WTC11 (cell line): ENCODE results near the gene SLC29A4.
"Not testable (repeated sequence)": the region's sequence is repeated elsewhere in the genome, so short reads cannot be mapped to it uniquely, and the experiment has no call there.

Experiments used
- MXD4 ChIP-seq: fragments of 250-450 bp; sonication (Bioruptor Pico); IDR thresholded peaks from 2 replicates; pipeline ENCODE4 v1.8.0; 2021; ENCODE audit warnings: mild to moderate bottlenecking, moderate library complexity, borderline replicate concordance
- NFATC4 ChIP-seq: fragments of 250-450 bp; sonication (Bioruptor Pico); IDR thresholded peaks from 2 replicates; pipeline ENCODE4 v1.9.0; 2021; ENCODE audit warnings: mild to moderate bottlenecking
- NFE2L1 ChIP-seq: sonication (generic); formaldehyde crosslinking; IDR thresholded peaks from 2 replicates; pipeline ENCODE4 v1.8.1; 2023; ENCODE audit warnings: missing genetic modification reagents
- TF ChIP-seq, protein P1 (sequence below): fragments of 200-600 bp; IDR thresholded peaks from 2 replicates; pipeline ENCODE4 v1.8.0; 2022; ENCODE audit warnings: antibody characterized with exemption
- TF ChIP-seq, protein P2 (sequence below): sonication (generic); formaldehyde crosslinking; IDR thresholded peaks from 2 replicates; pipeline ENCODE4 v1.8.1; 2023; ENCODE audit warnings: mild to moderate bottlenecking, missing genetic modification reagents

DNA sequence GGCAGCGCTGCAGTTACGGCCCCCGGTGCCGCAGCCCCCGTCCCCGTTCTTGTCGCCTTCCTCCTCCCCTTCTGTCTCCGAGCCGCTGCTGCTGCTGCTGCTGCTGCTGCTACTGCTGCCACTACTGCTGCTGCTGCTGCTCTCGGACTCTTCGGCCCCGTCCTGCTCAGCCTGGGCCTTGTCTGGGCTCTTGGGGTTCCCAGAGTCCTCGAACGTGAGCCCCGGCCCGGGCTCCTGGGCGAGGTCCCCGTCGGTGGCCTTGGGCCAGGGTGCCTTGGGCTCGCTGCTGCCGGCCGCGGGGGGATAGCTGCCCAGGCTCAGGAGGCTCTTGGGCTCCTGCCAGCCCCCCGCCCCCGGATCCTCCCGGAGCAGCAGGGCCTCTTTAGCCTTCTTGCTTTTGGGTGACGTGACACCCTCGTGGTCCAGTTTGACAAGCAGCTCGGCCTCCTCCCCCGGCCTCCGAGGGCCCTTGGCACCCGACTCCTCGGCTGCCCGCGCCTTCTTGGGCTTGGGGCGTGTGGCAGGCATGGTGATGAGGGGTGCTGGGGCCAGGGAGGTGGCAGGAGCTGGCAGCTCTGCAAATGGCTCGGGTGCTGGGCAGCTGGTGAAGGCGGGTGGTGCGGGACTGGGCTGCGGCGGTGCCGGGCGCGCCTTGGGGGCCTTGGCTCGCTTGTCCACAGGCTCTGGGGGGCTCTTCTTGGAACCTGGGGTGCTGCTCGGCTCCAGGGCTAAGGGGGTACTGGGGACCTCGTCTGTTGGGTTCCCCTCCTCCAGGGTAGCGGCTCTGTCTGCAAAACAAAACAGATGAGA lies 30.5 kb downstream of the SLC29A4 start:
- not testable (repeated sequence) for TF ChIP-seq MXD4 (CRISPR knock-in tag); NFATC4 (CRISPR knock-in tag); NFE2L1
- TF ChIP-seq, protein P1, sequence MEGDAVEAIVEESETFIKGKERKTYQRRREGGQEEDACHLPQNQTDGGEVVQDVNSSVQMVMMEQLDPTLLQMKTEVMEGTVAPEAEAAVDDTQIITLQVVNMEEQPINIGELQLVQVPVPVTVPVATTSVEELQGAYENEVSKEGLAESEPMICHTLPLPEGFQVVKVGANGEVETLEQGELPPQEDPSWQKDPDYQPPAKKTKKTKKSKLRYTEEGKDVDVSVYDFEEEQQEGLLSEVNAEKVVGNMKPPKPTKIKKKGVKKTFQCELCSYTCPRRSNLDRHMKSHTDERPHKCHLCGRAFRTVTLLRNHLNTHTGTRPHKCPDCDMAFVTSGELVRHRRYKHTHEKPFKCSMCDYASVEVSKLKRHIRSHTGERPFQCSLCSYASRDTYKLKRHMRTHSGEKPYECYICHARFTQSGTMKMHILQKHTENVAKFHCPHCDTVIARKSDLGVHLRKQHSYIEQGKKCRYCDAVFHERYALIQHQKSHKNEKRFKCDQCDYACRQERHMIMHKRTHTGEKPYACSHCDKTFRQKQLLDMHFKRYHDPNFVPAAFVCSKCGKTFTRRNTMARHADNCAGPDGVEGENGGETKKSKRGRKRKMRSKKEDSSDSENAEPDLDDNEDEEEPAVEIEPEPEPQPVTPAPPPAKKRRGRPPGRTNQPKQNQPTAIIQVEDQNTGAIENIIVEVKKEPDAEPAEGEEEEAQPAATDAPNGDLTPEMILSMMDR: not testable (repeated sequence)
- TF ChIP-seq, protein P2, sequence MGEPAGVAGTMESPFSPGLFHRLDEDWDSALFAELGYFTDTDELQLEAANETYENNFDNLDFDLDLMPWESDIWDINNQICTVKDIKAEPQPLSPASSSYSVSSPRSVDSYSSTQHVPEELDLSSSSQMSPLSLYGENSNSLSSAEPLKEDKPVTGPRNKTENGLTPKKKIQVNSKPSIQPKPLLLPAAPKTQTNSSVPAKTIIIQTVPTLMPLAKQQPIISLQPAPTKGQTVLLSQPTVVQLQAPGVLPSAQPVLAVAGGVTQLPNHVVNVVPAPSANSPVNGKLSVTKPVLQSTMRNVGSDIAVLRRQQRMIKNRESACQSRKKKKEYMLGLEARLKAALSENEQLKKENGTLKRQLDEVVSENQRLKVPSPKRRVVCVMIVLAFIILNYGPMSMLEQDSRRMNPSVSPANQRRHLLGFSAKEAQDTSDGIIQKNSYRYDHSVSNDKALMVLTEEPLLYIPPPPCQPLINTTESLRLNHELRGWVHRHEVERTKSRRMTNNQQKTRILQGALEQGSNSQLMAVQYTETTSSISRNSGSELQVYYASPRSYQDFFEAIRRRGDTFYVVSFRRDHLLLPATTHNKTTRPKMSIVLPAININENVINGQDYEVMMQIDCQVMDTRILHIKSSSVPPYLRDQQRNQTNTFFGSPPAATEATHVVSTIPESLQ (CRISPR knock-in tag): not testable (repeated sequence)
